Globus pallidus (tissue), 1 donor: ENCODE results near the gene NEIL3.
"Not testable (repeated sequence)": the region's sequence is repeated elsewhere in the genome, so short reads cannot be mapped to it uniquely, and the experiment has no call there.

Experiments used
- DNase-seq: peaks from one replicate; pipeline ENCODE4 v3.0.0-alpha.2; 2015; ENCODE audit warnings: low spot score

NEIL3 gene

DNA sequence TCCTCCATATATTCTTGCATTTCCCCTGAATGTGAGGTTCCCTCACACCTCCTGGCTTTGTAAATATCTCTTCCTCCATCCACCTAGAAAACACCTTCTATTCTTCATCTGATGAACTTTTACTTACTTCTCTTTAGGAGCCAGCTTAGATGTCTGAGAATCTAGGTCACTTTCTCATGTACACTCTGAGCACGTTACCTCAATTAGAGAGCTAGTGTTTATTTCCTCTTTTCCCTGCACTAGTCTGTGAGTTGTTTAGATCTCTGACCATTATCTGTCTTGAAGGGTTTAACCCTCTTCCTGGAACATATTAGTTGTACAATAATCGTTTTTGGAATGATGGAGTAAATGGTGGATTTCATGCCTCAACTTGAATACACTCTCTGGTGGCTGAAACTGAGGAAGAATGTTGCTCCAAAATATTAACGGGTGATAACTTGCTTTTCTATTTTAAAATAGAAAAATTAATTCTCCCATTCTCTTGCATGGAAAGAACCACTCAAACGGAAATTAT, 8.5 kb upstream of the NEIL3 start:
- no peak for DNase-seq

DNA sequence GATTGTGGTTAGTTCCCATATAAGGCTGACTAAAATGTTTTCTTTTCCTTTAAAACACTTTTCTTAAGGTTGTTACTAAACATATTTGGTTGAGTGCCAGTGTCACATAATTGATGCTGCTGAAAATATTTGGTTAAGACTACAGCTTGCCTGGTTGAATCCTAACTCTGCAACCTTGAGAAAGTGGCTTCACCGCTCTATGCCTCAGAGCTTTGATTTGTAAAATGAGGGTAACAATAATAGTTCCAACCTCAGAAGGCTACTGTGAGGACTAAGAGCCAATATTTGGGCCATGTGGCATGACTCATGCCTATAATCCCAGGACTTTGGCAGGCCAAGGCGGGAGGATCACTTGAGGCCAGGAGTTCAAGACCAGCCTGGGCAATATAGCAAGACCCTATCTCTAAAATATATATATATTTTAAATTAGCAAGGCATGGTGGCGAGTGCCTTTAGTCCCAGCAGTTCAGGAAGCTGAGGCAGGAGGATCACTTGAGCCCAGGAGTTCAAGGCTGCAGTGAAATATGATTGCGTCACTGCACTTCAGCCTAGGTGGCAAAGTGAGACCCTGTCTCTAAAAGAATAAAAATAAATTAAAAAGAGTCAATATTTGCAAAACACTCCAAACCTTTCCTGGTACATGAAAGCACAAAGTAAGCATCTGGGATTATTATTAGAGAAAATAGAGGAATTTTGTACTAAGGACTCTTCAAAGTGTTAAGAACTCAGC, 7.1 kb upstream of the NEIL3 start:
- no peak for DNase-seq

DNA sequence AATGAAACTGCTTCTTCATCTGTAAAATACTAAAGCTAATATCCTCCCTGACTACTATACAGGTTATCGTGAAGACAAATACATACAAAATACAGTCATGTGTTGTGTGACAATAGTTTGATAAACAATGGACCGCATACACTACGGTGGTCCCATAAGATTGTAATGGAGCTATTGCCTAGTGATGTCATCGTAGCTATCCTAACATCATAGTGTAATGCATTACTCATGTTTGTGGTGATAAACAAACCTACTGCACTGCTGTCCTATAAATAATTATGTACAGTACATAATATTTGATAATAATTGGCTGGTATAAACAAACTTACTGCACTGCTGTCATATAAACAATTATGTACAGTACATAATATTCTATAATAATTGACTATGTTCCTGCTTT, 5.6 kb upstream of the NEIL3 start:
- no peak for DNase-seq

- not testable (repeated sequence) for DNase-seq
Measured at GRCh38 chr4:177304864-177305263, 4.8 kb upstream of the NEIL3 start.

GRCh38 chr4:177308125-177308524, 1.5 kb upstream of the NEIL3 start:
- DNase-seq: no peak

GRCh38 chr4:177308847-177309521, 690 bp upstream of the NEIL3 start:
- DNase-seq: no peak

DNA sequence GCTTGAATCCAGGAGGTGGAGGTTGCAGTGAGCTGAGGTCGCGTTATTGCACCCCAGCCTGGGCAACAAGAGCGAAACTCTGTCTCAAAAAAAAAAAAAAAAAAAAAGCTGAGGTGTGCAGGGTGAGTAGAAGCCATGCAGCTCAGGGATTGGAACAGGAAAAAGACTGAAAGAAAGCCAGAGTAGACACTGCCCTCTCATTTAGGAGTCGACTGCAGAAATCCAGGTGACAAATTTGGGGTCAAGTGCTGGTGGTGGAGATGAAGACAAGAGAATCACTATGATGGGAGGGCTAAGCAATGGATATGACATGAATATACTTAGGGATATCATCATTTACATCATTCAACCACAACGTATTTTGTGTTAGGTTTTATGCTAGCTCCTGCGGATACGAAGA, 1.9 kb downstream of the NEIL3 start:
- DNase-seq: no peak

DNA sequence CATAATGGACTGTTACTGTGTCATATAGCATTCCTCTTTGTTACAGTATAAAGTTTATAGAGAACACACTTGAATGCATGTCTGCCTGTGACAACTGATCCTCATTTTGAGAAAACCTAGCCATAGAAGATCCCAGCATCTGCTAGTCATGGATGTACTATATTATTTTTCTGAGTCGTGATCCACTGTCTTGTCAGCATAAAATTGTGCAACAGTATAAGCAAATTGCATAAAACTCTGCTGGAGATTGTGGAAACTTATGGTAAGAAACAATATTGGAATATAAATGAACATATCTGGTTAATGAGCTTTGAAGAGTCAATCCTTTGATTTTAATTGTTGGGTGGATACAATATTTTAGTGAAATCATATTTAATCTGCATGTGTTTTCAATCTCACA, 3.6 kb downstream of the NEIL3 start:
- DNase-seq: no peak

GRCh38 chr4:177315767-177316464, 6.2 kb downstream of the NEIL3 start:
- no peak for DNase-seq

GRCh38 chr4:177320721-177321120, 11.0 kb downstream of the NEIL3 start:
- DNase-seq: no peak

DNA sequence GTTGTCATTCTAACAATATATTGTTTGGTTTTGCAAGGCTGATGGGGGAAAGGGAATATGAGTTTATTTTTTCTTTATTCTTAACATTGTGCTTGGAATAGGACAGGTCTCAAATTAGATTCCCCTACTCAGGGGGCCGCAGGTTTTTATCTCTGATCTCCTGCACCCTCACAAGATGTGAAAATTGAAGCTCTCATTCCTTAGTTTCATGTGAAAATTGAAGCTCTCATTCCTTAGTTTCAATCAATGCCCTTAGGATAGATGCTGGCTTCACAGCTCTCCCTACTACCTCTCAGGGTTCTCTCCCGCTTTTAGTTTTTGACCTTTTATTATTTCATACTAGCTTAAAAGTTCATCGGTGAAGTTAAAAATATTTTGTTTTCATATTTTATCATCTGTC, 12.0 kb downstream of the NEIL3 start:
- no peak for DNase-seq

GRCh38 chr4:177322266-177322665, 12.6 kb downstream of the NEIL3 start:
- no peak for DNase-seq

DNA sequence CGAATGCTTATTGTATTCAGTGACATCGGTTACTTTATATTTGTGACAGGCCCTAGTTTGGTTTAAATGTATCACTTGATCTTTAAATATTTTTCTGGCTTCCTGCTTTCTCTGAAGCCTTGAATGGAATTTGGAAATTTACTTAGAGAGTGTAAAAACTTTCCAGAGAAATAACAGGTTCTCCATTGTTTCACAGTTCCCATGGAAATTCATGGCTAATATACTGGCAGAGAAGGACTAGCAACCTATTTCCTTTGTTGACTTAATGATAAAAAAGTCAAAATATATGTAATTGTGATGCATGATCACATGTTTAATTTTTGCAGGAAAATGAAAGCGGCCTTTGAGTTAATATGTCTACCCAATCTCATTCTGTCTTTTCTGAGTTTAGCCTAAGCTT, 13.2 kb downstream of the NEIL3 start:
- no peak for DNase-seq

GRCh38 chr4:177323416-177323815, 13.7 kb downstream of the NEIL3 start:
- no peak for DNase-seq

- no peak for DNase-seq
Measured at GRCh38 chr4:177332119-177332518, 22.4 kb downstream of the NEIL3 start.

GRCh38 chr4:177339477-177340374, 30.1 kb downstream of the NEIL3 start:
- DNase-seq: peak; percentile 38

- DNase-seq: no peak
Measured at GRCh38 chr4:177348348-177348747, 38.7 kb downstream of the NEIL3 start.

- DNase-seq: no peak
Measured at GRCh38 chr4:177349191-177349590, 39.5 kb downstream of the NEIL3 start.

GRCh38 chr4:177351622-177352244, 42.1 kb downstream of the NEIL3 start:
- peak; percentile 65 for DNase-seq

DNA sequence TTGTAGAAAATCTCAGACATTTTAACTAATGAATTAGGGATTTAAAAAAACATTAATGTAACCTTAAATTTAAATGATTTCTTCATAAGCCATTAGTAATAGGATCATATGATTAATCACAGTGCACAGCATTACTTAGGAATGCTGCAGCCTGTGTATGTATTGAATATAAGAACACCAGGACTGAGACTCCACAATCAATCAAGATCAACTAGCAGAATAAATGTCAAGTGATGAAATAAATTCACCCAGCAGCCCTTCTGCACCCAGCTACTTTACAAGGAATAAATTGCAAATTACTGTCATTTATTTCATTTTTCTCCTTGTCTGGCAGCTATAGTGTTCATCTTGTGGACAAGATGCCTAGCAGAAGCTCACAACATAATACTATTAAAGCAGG, 46.5 kb downstream of the NEIL3 start:
- DNase-seq: no peak

DNA sequence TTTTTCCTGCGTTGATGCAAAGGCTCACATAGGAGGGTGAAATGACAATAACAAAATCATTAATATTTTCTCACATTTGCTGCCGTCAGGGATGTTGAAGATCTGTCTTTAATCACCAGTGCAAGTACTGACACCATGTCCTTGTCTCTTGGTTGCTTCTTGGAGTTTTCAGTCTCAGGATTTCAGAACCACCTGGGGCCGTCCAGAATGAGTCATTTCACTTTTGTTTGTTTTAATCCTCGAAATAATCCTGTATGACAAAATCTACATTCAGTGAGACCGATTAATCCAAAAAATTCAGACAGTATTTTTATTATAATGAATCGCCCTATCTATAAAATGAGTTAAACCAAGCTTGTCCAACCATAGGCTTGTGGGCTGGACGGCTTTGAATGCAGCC, 47.2 kb downstream of the NEIL3 start:
- DNase-seq: no peak
